Activated CD8-positive, alpha-beta memory T cell treated with anti-CD3 and anti-CD28 coated beads, Interleukin-2, amount 50 U/mL, for 1 hour (primary cell): ENCODE data around the gene STOX2.

Experiments
- DNase-seq: peaks from one replicate; pipeline ENCODE4 v3.0.0-alpha.2; 2020; ENCODE audit errors: extremely low read depth

STOX2 gene, protein sequence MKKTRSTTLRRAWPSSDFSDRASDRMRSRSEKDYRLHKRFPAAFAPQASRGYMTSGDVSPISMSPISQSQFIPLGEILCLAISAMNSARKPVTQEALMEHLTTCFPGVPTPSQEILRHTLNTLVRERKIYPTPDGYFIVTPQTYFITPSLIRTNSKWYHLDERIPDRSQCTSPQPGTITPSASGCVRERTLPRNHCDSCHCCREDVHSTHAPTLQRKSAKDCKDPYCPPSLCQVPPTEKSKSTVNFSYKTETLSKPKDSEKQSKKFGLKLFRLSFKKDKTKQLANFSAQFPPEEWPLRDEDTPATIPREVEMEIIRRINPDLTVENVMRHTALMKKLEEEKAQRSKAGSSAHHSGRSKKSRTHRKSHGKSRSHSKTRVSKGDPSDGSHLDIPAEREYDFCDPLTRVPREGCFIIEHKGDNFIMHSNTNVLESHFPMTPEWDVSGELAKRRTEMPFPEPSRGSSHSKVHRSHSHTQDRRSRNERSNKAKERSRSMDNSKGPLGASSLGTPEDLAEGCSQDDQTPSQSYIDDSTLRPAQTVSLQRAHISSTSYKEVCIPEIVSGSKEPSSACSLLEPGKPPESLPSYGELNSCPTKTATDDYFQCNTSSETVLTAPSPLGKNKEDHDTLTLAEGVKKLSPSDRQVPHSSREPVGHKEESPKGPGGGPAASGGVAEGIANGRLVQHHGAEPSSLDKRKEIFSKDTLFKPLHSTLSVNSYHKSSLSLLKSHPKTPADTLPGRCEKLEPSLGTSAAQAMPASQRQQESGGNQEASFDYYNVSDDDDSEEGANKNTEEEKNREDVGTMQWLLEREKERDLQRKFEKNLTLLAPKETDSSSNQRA (N-terminal part only)

DNA sequence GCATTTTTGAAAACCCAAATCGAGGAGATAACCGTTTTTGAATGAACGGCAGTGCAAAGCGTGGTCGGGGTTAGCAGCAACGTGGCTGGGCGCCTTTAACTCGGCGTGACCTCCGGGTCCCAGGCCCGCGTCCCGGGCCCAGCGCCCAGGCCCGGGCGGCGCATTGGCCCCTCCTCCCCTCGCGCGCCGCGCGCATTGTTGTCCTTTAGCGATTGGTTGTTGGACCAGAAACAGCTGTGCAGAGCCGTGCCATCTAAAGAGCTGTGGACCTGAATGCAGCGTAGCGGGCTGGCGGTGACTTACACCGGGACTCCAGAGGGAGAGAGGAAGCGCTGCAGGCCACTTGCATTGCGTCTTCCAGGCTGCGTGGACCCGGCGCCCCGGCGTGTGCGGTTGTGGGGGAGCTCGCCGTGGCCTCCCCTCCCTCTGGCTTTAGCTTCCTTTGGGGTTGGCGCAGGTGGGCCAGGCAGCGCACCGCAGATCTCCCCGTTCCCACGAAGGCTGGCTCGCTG, at the start of gene STOX2:
Gene STOX2, plus strand, starts transcription at position 227 of the 512 bp plus-strand sequence. CDS start 1,484 bp downstream, outside the sequence.
- DNase-seq, result no peak

DNA sequence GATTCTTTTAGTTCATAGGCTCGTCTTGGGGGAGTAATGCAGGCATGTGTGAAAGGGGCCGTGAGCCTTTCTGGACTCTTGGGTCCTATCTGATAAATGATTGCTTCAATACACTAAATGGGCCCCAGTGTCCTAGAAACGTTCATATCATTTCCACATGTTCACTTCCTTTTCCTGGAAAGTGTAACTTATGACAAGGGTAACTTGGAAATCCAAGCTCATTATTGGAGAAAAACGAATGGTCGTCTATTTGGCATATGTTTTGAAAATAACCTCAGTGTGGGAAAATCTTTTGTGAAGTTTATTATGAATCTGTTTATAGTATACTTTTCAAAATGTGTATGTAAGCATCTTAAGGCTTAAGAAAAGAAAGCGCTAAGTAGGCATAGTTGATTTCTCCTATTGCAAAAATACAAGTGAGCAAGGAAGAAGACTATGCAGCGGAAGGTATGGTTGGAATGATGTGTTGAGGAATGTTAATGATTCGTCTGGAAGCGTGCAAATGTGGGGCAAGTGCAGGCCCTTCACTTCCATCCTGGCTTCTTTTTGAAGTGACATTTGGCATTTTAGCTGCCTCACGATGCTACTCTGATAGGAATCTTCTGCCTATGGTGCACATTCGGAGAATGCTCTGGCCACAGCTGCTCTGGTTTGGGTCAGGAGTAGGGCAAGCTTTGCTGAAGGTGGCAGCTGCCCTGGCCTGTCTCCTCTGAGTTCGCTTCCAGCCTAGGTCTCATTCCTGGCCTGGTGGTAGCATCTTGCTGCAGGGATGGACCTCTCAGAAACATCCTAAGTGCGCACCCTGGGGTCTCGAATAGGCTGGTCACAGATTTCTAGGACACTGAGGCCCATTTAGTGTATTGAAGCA, 49.5 kb upstream of the STOX2 start:
- DNase-seq, result no peak

- DNase-seq, result no peak
These were observed 48.1 kb upstream of the STOX2 start for GRCh38 chr4:183857040-183857439.

DNA sequence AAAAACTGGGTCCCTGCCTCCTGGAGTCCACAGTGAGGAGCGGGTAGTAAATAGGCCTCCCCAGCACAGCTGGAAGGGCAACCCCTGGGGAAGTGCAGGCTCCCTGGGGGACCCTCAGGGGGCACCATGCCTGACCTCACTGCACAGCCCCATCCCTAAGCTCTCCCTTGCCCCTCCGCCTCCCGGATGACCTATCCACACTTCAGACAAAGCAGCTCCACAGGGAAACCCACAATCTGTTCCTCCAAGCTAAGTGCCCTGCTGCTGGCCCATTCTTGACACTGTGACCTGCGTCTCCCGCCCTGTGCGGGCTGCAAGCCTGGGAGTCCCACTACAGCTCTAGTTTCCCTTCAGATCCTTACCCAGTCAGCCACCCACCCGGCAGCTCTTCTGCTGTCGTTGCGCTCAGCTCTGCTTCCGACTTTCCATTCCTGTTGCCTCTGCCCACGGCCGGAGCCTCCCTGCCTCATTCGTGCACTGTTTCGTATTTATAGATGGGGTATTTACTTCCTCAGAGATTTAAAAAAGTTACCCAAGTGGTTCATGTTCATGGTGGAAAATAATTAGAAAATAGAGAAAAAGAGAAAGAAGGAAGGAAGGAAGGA, 47.0 kb upstream of the STOX2 start:
- no peak for DNase-seq

DNA sequence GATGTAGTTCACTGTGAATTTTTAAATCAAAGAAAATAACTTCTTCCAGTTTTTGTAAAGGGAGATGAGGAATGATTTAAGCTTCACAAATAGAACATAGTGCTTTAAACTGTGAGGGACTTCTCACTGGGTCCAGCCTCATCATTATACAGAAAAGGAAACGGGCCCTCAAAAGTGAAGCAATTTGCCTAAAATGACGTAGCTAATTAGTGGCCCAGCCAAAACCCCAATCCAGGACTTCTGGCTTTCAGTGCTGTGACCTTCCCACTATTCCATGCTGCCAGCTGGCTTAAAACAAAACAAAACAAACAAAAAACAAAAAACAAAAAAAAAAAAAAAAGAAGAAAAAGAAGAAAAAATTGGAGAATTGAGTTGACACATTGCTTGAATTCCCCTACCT, 45.0 kb upstream of the STOX2 start:
- no peak for DNase-seq

- no peak for DNase-seq
These were observed 44.4 kb upstream of the STOX2 start for GRCh38 chr4:183860731-183861130.

- no peak for DNase-seq
These were observed 43.7 kb upstream of the STOX2 start for GRCh38 chr4:183861426-183861825.

GRCh38 chr4:183863155-183863825, 41.8 kb upstream of the STOX2 start:
- DNase-seq, result no peak

- no peak for DNase-seq
These were observed 37.9 kb upstream of the STOX2 start for GRCh38 chr4:183867247-183867646.

DNA sequence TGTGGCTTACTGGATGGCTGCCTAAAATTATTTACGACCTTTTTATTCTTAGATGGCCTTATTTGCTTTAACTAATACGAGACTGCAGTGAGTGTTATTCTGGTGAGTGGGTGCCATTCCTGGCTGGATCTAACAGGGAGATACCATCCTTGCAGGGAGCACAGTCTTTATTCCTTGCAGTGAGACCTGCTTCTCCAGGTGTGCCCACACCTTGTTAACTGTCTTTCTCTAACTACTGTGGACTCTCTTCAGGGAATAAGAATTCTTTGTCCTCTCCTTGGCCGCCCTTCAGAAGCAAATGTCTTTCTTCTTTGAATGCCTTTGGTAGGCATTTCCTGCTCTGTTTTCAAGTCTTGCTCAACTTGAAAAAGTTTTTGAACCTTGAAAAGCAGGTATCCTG, 34.1 kb upstream of the STOX2 start:
- no peak for DNase-seq

DNA sequence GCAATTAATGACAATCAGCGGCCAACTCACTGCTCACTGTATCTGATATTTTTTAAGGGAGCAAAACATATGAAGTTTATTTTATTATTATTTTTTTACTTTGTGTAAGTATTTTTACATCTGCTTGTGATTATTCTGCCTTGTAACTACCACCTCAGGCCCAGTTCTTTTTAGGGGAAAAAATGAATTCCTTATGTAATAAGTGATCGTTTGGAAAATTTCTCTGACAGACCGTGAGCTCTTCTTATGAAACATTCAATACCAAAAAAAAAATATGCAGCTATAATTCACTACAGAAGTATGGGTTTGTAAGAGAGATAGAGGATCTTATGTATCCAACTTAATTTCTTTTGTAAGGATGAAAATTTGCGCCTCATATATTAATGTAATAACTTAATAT, 33.5 kb upstream of the STOX2 start:
- no peak for DNase-seq

- DNase-seq, result no peak
These were observed 32.6 kb upstream of the STOX2 start for GRCh38 chr4:183872531-183872930.

- no peak for DNase-seq
These were observed 31.5 kb upstream of the STOX2 start for GRCh38 chr4:183873409-183874185.

GRCh38 chr4:183875251-183875825, 29.8 kb upstream of the STOX2 start:
- no peak for DNase-seq

DNA sequence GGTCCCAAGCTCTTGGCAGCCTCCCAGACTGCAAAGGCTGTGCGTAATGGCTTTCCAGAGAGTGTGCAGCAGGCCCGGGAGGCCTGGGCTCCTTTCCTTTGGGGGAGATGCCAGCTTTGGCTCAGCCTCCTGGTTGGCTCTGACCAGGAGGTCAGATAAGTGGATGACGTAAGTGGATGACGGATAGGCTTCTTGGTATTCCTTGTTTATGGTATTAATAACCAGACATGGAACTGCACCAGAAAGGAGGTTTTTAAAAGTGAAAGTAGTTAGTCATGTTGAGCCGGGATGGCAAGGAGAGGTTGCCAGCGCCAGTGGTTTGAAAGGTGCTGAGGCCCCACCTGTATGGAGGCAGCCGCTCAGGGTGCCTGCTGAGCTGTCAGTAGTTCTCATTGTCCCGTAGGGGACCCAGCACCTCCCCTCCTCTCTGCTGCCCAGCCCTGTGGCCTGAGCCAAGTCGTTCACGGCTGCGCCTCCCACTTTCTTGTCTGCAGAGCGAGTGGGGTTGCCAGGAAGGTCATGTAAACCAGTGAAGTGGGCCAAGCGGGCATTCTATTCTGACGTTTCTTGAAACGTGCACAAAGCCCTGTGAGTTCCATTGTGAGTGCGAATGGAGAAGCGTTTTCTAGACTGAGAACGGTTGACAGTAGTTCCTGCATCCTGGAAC, 28.7 kb upstream of the STOX2 start:
- no peak for DNase-seq

DNA sequence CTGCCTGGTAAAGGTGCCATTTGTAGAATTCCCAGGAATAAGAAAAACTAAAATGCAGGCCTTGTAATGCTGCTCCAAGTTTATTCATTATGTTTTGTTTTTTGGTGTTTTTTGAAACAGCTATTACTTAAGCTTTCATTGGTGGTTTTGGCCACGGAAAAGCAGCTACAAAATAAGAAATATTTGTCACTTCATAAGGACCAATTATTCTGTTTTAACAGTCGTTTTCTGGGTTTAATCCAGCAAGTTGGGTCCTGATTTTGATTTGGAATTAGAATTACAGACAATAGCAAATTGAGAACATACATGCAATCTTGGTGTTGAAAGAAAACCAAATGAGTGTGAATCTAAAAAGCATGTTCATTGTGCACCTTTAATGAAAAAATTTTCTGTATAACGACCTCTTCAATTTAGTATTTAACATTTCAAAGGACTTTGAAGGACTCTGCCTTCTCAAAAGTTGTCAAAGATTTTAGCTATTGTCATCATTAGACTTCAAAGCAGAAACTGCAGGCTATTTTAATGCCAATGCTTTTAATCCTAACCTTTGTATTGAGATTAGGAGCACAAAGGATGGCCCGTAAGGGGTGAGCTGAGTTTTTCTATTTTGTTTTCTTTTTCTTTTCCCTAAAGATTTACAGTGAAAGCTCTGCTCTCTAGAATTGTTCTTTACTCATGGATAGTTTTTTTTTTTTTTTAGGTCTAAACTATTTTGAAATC, 26.7 kb upstream of the STOX2 start:
- DNase-seq, result no peak

- DNase-seq, result no peak
These were observed 19.8 kb upstream of the STOX2 start for GRCh38 chr4:183885205-183885720.

- DNase-seq, result no peak
These were observed 17.8 kb upstream of the STOX2 start for GRCh38 chr4:183887351-183887750.
